Activated CD8-positive, alpha-beta memory T cell treated with anti-CD3 and anti-CD28 coated beads for 1 hour (primary cell): ENCODE measurements around the gene TRIM28.

Source experiments
- DNase-seq, 2 donors: peaks; one replicate each; pipeline ENCODE4 v3.0.0-alpha.2; 2020; ENCODE audit warnings: low read depth in 1 of 2; ENCODE audit errors: extremely low read depth in 1 of 2

Gene TRIM28

DNA sequence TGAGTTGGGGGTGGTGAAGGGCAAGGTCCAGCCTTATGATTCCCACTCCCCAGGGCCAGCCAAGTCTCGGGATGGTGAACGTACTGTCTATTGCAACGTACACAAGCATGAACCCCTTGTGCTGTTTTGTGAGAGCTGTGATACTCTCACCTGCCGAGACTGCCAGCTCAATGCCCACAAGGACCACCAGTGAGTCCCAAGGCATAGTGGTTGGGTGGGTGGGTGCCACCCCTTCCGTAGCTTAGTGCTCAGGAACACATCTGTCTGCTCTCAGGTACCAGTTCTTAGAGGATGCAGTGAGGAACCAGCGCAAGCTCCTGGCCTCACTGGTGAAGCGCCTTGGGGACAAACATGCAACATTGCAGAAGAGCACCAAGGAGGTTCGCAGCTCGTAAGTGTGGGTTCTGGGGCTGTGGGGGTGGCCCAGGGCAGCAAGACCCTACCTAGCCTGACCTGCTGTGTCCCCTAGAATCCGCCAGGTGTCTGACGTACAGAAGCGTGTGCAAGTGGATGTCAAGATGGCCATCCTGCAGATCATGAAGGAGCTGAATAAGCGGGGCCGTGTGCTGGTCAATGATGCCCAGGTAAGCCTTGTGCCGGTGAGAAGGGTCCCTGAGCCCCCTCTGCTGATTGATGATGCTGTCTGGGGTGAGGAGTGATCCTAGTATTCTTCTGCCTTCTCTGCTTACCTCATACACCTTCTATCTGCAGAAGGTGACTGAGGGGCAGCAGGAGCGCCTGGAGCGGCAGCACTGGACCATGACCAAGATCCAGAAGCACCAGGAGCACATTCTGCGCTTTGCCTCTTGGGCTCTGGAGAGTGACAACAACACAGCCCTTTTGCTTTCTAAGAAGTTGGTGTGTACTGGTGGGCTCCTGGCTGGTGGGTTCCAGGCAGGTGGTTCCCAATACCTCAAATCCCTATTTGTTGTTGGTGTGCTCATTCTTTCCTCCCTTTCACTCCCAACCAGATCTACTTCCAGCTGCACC lies 3.8 kb downstream of the TRIM28 start:
- no peak for DNase-seq

GRCh38 chr19:58548859-58549663 lies 5.2 kb downstream of the TRIM28 start:
- DNase-seq, result no peak

DNA sequence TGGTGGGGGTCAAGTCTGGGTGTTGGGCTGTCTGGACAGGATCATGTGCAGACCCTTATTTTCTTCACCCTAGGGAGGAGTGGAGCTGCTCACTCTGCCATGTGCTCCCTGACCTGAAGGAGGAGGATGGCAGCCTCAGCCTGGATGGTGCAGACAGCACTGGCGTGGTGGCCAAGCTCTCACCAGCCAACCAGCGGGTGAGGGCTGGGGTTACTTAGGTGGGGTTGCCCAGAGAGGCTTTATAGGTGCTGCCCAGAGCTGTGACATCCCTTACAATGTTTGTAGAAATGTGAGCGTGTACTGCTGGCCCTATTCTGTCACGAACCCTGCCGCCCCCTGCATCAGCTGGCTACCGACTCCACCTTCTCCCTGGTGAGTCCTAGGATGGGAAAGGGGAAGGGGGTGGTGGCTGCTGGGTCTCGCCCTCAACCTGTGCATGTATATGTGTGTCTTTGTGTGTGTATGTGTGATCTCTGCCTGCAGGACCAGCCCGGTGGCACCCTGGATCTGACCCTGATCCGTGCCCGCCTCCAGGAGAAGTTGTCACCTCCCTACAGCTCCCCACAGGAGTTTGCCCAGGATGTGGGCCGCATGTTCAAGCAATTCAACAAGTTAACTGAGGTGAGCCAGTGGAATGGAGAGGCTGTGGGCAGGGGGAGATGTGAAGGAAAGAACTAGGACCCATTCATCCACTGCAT lies 5.9 kb downstream of the TRIM28 start:
- no peak for DNase-seq

DNA sequence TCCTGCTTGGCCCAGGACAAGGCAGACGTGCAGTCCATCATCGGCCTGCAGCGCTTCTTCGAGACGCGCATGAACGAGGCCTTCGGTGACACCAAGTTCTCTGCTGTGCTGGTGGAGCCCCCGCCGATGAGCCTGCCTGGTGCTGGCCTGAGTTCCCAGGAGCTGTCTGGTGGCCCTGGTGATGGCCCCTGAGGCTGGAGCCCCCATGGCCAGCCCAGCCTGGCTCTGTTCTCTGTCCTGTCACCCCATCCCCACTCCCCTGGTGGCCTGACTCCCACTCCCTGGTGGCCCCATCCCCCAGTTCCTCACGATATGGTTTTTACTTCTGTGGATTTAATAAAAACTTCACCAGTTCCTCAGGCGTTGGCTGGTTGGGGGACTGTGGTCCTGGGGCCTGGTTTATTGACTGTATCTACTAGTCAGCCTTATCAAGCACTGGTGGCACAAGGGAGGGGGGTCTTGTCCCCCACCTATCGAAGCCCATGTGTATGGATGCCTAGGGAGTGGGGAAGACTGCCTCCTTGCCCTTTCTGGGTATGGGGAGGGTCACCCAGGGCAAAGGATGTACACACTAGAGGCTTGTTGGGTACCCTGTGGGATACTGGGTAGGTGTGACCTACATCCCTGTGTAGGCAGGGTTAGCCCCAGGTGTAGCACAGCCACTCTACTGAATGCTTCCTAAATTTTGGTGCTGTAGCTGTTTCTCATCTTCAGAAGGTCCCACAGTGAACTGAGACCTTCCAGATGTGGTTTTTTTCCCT lies 6.7 kb downstream of the TRIM28 start:
- no peak for DNase-seq

- DNase-seq, result no peak
These were observed 7.2 kb downstream of the TRIM28 start for GRCh38 chr19:58551123-58551497.

GRCh38 chr19:58551577-58552471 lies 8.0 kb downstream of the TRIM28 start:
- no peak for DNase-seq

GRCh38 chr19:58552655-58553054 lies 8.8 kb downstream of the TRIM28 start:
- DNase-seq, result no peak

DNA sequence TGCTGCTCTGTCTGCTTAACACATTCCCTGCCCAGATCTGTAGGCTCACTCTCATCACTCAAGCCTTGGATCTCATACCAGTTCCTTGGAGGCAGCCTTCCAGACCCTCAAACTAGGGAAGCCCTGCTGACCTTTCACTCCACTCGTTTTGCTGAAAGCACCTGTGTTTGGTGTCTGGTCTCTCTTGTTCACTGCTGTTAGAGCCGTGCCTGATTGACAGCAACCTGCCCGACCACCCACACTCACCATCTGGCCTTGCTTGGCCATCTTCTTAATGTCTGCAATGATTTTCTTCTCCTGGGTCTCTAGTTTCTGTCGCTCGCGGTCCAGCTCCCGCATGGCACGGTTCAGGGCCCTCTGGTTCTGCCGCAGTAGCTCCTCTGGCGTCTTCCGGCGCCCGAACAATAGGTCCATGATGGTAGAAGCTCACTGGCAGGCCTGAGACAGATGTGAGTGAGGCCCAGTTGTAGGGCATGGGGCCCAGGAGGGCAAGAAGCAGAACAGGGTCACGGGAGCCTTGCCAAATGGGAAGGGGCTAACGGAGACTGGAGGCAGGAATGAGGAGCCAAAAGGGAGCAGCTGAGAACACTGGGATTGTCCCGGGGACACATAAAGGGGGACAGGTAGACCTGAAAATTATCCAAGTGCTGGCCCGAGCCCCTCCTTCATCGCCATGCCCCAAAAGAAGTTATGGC lies 10.1 kb downstream of the TRIM28 start:
- DNase-seq, result no peak

GRCh38 chr19:58554494-58555368 lies 10.9 kb downstream of the TRIM28 start, which contains the start of gene CHMP2A:
Gene CHMP2A (minus strand): TSS chr19:58555105. CDS start chr19:58554212, 893 bp downstream.
- DNase-seq, result peak; percentile 94 to 97

GRCh38 chr19:58555369-58555885 lies 11.6 kb downstream of the TRIM28 start:
- DNase-seq, result no peak

GRCh38 chr19:58555920-58556621 lies 12.2 kb downstream of the TRIM28 start:
- DNase-seq, result no peak

DNA sequence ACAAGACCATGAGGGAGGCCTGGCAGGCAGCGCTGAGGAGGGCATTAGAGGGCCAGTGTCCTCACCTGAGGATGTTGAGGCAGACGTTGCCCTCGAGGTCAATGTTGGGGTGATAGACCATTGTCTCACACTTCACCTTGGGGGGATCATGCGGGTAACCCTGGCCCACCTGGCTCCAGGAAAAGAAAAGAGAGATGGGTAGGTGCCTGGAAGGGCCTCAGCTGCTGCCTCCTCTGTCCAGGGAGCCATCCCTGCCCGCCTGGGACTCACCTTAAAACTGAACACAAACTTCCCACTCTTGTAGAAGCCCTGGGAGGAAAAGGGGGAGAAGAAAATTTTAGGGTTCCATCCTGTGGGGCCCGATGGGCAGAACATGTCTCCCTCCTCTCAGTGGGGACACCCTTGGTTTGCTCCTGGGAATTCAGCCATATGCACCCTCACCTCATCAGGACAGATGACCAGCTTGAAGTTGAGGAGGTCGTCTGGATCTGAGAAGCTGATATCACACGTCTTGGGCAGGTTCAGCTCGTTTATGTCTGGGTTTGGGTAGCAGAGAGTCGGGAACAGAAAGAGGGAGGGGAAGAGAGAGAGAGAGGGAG lies 12.9 kb downstream of the TRIM28 start:
- no peak for DNase-seq

DNA sequence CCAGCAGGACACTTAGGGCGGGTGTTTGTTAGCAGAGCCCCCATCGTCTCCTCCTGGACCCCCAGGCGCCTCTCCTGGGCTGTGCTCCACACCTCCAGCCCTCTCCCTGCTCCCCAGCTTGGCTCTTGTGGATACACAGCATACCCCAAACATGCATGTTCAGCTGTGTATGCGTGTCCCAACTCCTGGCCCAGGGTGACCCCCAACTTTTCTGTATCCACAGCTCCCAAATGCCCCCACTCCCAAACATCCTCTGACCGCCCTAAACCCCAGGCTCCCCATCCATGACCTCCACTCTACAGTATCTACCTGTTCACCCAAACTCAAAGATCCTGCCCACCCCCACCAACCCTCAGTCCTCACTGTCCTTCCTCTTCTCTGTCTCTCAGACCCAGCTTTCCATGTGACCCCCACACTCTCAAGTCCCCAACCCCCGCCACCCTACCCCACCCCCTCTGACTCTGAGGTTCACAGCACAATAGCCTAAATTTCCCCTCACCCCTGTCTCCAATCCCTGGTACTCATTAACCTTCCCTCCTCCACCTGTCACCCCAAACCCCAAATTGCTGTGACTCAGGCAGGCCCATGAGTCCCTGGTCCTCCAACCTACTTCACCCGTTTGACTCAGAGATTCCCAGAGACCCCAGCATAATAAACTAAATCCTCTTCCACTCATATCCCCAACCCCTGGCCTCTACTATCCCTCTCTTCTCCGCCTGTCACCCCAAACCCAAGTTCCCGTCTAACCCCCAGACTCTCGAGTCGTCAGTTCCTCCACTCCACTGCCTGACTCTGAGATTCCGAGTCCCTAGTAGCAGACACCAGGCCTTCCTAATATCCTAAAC lies 13.6 kb downstream of the TRIM28 start:
- DNase-seq, result no peak

DNA sequence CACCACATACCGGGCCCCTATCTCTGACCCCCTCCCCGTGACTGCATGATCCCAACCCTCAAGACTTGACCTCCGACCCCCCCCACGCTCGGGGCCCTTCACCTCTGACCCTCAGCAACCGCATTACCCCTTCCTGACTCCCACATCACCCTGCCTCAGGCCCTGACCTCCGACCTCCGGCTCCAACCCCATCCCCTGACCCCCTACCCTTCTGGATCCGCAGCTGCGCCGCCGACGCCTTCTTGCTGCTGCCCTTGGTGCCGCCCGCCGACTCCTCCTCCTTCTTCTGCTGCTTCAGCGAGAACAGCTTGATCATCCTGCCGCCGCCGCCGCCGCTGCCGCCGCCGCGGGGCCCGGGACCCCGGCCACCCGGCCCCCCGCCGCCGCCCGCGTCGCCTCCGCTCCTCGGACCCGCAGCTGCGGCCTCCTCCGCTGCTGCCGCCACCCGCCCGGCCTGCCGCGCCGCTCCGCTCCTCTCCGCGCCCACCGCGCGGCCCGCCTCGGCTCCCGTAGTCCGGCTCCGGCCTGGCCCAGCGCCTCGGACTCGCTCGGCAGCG lies 14.3 kb downstream of the TRIM28 start, which contains the start of gene UBE2M:
Gene UBE2M (minus strand): TSS at position 546 of the 557 bp plus-strand sequence. CDS start 230 bp downstream, at position 316.
- no peak for DNase-seq

- peak; percentile 99 to 100 for DNase-seq
These were observed 14.9 kb downstream of the TRIM28 start for GRCh38 chr19:58558623-58559274.
